BJ (cell line): ENCODE measurements around the gene KDM2A. TPM values are rescaled to one million over a fixed set of nuclear protein-coding genes. Genes with fewer than 3 reads are reported as not detected.

Experiments
- CTCF ChIA-PET: fragments of 350-600 bp; formaldehyde crosslinking; extraction: SDS; loops from one replicate; lab custom pipeline; 2021; ENCODE audit warnings: antibody characterized with exemption, inconsistent platforms; lab: Yijun Ruan, JAX
- POLR2A ChIA-PET: fragments of 300-600 bp; sonication (Branson Sonifier 250); formaldehyde crosslinking; extraction: SDS; loops from one replicate; lab custom pipeline; 2021; ENCODE audit warnings: antibody characterized with exemption; lab: Charles Lee
- DNase-seq: peaks from one replicate; pipeline ENCODE4 v3.0.0-alpha.2; 2011; ENCODE audit warnings: low read depth
- H3K27me3 ChIP-seq: 2 replicates; pipeline ENCODE4 v1.6.0; 2011; ENCODE audit warnings: low read length; ENCODE audit not compliant: control insufficient read depth, insufficient read depth
- H3K36me3 ChIP-seq: 2 replicates; pipeline ENCODE4 v1.5.1; 2011; ENCODE audit warnings: low read length; ENCODE audit not compliant: control insufficient read depth, insufficient read depth
- H3K4me3 ChIP-seq: 2 replicates; pipeline ENCODE4 v1.5.1; 2011; ENCODE audit warnings: low read depth, mild to moderate bottlenecking, control low read depth, low read length
- polyA minus RNA-seq: library from RNA; depleted of rRNA, polyadenylated mRNA; stranded (reverse); fragments of >200 nt; gene quantifications from 2 replicates; pipeline ENCODE4 v1.2.3, GENCODE V29; 2011; rRNA and poly(A)+ RNA removed
- polyA plus RNA-seq: library from polyadenylated mRNA; depleted of rRNA; stranded (reverse); fragments of >200 nt; gene quantifications from 2 replicates; pipeline ENCODE4 v1.2.3, GENCODE V29; 2011; rRNA removed
- TF ChIP-seq, protein P1 (sequence below): IDR thresholded peaks from 2 replicates; pipeline ENCODE4 v1.5.1; 2011; ENCODE audit warnings: low read depth, mild to moderate bottlenecking, control low read depth, inconsistent platforms, low read length, moderate library complexity; ENCODE audit not compliant: insufficient read depth

Gene KDM2A
- polyA plus RNA-seq (44.9 and 63.5 TPM in 2 replicates), polyA minus RNA-seq (64.4 and 93.5 TPM in 2 replicates)

DNA sequence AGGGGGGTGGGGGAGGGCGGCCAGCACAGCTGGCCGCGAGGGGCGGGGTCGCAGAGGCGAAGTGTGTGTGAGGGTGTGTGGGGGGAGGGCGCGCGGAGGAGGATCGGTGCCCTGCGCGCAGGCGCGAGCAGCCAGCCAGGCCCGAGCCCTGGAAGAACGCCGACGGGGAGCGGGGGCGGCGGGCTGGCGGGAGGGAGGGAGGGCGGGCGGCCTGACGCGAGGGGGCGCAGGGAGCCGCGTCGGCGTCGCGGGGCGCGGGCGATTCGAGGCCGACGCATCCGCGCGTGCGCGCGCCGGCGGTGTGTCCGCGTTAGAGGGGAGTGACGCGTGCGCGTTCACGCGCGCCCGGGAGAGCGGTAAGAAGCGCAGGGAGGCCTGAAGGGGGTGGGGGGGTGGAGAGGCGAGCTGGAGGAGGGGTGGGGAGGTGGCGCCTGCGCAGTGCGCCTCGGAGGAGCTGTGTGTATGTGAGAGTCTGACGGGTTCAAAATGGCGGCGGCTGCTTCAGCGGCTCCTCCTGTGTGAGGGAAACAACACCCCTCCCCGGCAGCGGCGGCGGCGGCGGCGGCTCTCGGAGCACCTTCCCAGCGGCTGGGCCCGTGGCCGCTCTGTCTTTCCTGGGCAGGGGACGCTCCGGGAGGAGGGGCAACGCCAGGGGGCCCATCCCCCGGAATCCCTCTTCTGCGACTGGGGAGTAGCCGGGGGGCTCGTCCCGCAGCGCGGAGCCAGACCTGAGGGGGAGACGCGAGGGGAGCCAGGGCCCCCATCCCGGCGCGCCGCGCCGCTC lies at the start of gene KDM2A:
Gene KDM2A (plus strand): TSS at position 463 of the 784 bp plus-strand sequence. CDS start 2,054 bp downstream, outside the sequence.
- Histone ChIP-seq H3K27me3 (no peaks in the 10 kb centered on the region), H3K36me3 (no peaks in the 10 kb centered on the region; the same call in 1 of the 2 replicates), H3K4me3 (peak within 1 kb of the TSS; percentile 90)
- TF ChIP-seq, protein P1, sequence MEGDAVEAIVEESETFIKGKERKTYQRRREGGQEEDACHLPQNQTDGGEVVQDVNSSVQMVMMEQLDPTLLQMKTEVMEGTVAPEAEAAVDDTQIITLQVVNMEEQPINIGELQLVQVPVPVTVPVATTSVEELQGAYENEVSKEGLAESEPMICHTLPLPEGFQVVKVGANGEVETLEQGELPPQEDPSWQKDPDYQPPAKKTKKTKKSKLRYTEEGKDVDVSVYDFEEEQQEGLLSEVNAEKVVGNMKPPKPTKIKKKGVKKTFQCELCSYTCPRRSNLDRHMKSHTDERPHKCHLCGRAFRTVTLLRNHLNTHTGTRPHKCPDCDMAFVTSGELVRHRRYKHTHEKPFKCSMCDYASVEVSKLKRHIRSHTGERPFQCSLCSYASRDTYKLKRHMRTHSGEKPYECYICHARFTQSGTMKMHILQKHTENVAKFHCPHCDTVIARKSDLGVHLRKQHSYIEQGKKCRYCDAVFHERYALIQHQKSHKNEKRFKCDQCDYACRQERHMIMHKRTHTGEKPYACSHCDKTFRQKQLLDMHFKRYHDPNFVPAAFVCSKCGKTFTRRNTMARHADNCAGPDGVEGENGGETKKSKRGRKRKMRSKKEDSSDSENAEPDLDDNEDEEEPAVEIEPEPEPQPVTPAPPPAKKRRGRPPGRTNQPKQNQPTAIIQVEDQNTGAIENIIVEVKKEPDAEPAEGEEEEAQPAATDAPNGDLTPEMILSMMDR, result no peak
- ChIA-PET CTCF (interaction anchor here (1.3 kb wide), 1 partner anchor 135 kb away, joined by 3 read pairs; no protein-coding TSS in a partner anchor), POLR2A (interaction anchor here (0.6 to 1.0 kb wide), 4 partner anchors 21 to 160 kb away, joined by 3 to 4 read pairs (median 3); no protein-coding TSS in a partner anchor)
- DNase-seq, result peak; percentile 87

DNA sequence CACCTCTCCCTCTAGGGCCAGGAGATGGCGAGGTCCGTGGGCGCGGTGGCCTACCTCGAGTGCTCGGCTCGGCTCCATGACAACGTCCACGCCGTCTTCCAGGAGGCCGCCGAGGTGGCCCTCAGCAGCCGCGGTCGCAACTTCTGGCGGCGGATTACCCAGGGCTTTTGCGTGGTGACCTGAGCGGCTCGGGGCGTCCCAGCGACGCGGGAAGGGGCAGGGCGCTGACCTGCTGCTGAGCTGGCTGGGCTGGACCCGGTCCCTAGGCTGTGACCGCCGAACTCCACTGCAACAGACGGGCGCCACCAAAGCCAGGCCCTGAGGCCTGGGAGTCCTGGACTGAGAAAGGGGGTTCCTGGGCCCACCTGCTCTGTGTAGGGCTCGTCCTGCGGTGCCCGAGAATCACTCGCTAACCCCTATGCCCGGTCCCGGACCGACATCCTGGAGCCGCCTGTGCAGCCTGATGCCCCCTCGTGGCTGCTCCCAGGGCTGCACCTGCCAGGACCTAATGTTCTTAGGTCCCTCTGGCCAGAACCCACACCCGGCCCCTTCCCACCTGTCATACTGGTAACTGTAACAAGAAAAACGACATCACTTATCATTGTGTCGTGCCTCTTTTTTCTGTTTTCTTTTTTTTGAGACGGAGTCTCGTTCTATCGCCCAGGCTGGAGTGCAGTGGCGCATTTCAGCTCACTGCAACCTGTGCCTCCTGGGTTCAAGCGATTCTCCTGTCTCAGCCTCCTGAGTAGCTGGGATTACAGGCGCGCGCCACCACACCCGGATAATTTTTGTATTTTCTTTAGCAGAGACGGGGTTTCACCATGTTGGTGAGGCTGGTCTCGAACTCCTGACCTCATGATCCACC lies 47.4 kb upstream of the KDM2A start:
- DNase-seq, result no peak
- Histone ChIP-seq H3K36me3 (peaks cover 3% of the 10 kb centered on the region), H3K4me3 (no peak overlapping the region), H3K27me3 (no peaks in the 10 kb centered on the region)
- TF ChIP-seq, protein P1, result peak; percentile 84
- POLR2A ChIA-PET, result no interaction called here
- CTCF ChIA-PET, result interaction anchor here (0.6 to 5.3 kb wide), 8 partner anchors 14 to 246 kb away, joined by 3 to 34 read pairs (median 3); partner anchors contain the start of gene RHOD

DNA sequence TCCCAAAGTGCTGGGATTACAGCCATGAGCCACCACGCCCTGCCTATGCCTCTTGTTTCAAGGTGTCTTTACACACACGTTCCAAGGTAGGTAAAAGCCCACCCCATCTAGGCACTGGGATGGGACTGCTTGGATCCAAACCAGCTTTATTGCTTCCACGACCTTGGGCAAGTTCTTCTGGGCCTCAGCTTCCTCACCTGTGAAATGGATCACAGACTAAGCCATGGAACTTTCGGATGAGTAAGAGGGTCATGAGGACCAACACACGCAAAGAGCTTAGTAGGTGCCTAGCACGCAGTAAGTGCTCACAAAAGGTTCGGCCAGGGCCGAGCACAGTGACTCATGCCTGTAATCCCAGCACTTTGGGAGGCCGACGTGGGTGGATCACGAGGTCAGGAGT lies 46.8 kb upstream of the KDM2A start:
- CTCF ChIA-PET, result interaction anchor here (0.7 to 5.3 kb wide), 6 partner anchors 15 to 245 kb away, joined by 3 to 34 read pairs (median 3); partner anchors contain the start of gene RHOD
- H3K36me3 ChIP-seq, result no peaks in the 10 kb centered on the region
- H3K4me3 ChIP-seq, result no peak overlapping the region
- POLR2A ChIA-PET, result no interaction called here
- TF ChIP-seq, protein P1, result no peak
- no peaks in the 10 kb centered on the region for H3K27me3 ChIP-seq
- DNase-seq, result no peak

DNA sequence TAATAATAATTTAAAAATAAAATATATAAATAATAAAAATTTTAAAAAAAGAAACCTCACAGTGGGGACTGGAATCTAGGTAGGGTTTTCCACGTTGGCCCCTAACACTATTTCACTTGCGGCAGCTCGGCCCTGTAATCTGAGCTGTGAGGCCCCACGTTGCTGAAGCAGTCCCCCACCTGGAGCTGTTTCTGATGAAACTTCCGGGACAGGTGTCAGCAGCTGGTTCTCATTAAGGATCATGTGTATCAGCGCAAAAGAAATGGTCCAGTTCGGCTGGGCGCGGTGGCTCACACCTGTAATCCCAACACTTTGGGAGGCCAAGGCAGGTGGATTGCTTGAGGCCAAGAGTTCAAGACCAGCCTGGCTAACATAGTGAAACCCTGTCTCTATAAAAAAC lies 45.2 kb upstream of the KDM2A start:
- DNase-seq, result no peak
- ChIA-PET POLR2A (no interaction called here), CTCF (interaction anchor here (5.3 kb wide), 1 partner anchor 20 kb away, joined by 34 read pairs; no protein-coding TSS in a partner anchor)
- Histone ChIP-seq H3K4me3 (no peak overlapping the region), H3K27me3 (no peaks in the 10 kb centered on the region), H3K36me3 (no peaks in the 10 kb centered on the region)
- TF ChIP-seq, protein P1, result no peak
